NCI-H2029 (cell line): Measurements from ENCODE around the gene C19orf67.

Experiments used
- DNase-seq: peaks from one replicate; lab custom pipeline; 2025; lab: John Stamatoyannopoulos, UW

Gene C19orf67

DNA sequence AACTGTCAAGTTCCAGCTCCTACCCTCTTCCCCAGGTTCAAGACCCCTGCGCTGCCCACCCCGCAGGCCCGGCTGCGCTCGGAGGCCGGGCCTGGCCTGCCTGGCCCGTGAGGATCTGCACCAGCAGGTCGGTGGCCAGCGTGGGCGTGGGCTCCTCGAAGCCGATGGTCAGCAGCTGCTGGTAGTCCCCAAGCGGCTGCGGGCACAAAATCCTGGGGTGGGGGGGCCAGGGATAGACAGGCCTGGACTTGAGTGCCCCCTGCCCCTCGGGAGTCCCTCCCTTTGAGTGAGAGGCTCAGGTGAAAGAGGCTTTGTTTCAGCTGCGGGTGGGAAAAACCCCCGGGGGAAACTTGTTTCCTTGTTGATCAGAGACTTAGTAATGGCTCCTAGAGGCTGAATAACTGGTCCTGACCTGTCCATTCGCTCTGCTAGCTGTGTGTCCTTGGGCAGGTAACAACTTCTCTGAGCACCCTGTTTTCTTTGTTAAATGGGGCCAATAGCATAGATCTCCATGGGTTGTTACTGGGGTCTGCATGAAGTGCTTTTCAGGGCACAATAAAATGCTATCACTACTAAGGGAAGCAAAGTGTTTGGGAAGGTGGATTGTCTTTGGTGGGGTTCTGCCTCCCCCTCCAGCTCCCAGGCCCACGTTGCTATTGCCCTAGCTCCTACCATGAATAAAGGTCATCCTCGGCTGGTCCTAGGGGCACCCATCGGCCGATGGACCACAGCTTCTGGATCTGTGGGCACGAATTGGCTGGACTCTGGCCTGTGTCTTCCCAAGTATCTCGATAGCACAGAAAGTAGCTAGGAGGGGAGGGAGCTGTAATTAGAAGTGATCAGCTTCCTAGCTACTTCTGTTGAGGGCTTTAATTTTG lies 3.5 kb downstream of the C19orf67 start:
- DNase-seq: no peak

- peak; percentile 98 for DNase-seq
Measured at GRCh38 chr19:14080887-14081796, 4.4 kb downstream of the C19orf67 start.

- DNase-seq: no peak
Measured at GRCh38 chr19:14078411-14078810, 7.2 kb downstream of the C19orf67 start.

GRCh38 chr19:14073925-14074838 lies 11.4 kb downstream of the C19orf67 start:
- DNase-seq: no peak

DNA sequence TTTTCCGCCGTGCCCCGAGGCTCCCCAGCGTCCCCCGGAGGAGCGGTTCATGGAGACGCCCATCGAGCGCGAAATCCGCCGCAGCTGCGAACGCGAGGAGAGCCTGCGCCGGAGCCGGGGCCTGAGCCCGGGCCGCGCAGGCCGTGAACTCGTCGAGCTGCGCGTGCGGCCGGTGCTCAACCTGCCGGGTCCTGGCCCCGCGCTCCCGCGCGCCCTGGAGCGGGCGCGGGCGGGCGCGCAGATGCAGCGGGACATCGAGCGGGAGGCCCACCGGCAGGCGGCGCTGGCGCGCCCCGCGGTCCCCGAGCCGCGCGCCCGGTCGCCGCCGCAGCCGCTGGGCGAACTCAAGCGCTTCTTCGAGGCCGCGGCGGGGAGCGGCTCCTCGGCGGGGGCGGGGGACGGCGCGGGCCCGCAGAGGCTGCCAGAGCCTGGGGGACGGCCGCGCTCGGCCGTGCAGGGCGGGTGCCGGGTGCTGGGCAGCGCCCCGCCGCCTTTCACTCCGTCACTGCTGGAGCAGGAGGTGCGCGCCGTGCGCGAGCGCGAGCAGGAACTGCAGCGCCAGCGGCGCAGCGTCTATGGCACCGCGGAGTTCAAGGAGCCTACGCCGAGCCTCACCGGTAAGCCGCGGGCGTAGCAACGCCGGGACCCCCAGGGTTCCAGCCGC lies 12.2 kb downstream of the C19orf67 start:
- DNase-seq: peak; percentile 51

- peak; percentile 34 for DNase-seq
Measured at GRCh38 chr19:14072535-14073260, 12.9 kb downstream of the C19orf67 start, which contains the start of gene MISP3. MISP3 (plus strand) TSS chr19:14072786; CDS start chr19:14073310, 524 bp downstream.

GRCh38 chr19:14070268-14071050 lies 15.1 kb downstream of the C19orf67 start:
- DNase-seq: no peak

GRCh38 chr19:14066134-14066533 lies 19.4 kb downstream of the C19orf67 start:
- no peak for DNase-seq

DNA sequence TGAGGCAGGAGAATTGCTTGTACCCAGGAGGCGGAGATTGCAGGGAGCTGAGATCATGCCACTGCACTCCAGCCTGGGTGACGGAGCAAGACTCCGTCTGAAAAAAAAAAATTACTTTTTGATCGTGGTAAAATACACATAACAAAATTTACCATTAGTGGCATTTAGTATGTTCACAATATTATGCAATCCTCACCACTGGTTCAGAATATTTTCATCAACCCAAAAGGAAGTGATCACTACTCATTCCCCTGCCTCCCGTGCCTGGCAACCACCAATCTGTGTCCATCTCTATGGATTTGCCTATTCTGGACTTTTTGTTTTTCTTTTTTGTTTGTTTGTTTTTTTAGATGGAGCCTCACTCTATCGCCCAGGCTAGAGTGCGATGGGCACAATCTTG lies 22.5 kb downstream of the C19orf67 start:
- DNase-seq: no peak

GRCh38 chr19:14062558-14062855 lies 23.1 kb downstream of the C19orf67 start:
- DNase-seq: no peak

- no peak for DNase-seq
Measured at GRCh38 chr19:14061751-14062557, 23.6 kb downstream of the C19orf67 start, which contains the start of gene PALM3. PALM3 (minus strand) TSS chr19:14062076; CDS start chr19:14061980, 96 bp downstream.

GRCh38 chr19:14061081-14061749 lies 24.4 kb downstream of the C19orf67 start:
- DNase-seq: no peak

GRCh38 chr19:14059652-14060155 lies 25.9 kb downstream of the C19orf67 start:
- DNase-seq: no peak

- no peak for DNase-seq
Measured at GRCh38 chr19:14059093-14059480, 26.5 kb downstream of the C19orf67 start.

- no peak for DNase-seq
Measured at GRCh38 chr19:14058182-14059092, 27.1 kb downstream of the C19orf67 start.

GRCh38 chr19:14056741-14057356 lies 28.7 kb downstream of the C19orf67 start:
- DNase-seq: no peak
